Effector memory CD8-positive, alpha-beta T cell (primary cell): ENCODE measurements around the gene CCRL2.

Experiments
- ATAC-seq: fragments of 150-1000 bp; cut with Tn5 transposase; replicated peaks from 2 replicates; pipeline ENCODE4 v1.10.0; 2021; ENCODE audit warnings: mild to moderate bottlenecking, moderate library complexity
- DNase-seq, 3 experiments: peaks; one replicate each; pipeline ENCODE4 v3.0.0; 2021
- H3K27ac Mint-ChIP-seq, 2 donors: one replicate each; pipeline ENCODE4 v1.8.0; 2022; ENCODE audit warnings: mild to moderate bottlenecking in 2 of 2, mixed read lengths in 2 of 2, moderate library complexity in 2 of 2
- H3K27me3 Mint-ChIP-seq, 2 donors: one replicate each; pipeline ENCODE4 v1.8.0; 2022; ENCODE audit warnings: mixed read lengths in 2 of 2
- H3K36me3 Mint-ChIP-seq: one replicate; pipeline ENCODE4 v1.8.0; 2022; ENCODE audit warnings: mild to moderate bottlenecking, moderate library complexity, mixed read lengths; ENCODE audit not compliant: insufficient read depth
- H3K4me1 Mint-ChIP-seq, 2 donors: one replicate each; pipeline ENCODE4 v1.8.0; 2022; ENCODE audit warnings: low read depth in 2 of 2, mixed read lengths in 2 of 2
- H3K4me3 Mint-ChIP-seq, 2 donors: one replicate each; pipeline ENCODE4 v1.8.0; 2022; ENCODE audit warnings: mild to moderate bottlenecking in 2 of 2, mixed read lengths in 2 of 2, moderate library complexity in 2 of 2
- H3K9me3 Mint-ChIP-seq, 2 donors: one replicate each; pipeline ENCODE4 v1.8.0; 2022; ENCODE audit warnings: mixed read lengths in 2 of 2
- total RNA-seq, 9 experiments: gene quantifications; one replicate each; lab custom pipeline; 2026; lab: John Stamatoyannopoulos, UW

Gene CCRL2
- 0.30 to 8.1 (median 2.1) reads per million in 9 experiments for total RNA-seq

- Mint-ChIP-seq H3K4me1 (peaks cover 12 to 26% of the 10 kb centered on the region in 2 donors), H3K9me3 (no peaks in the 10 kb centered on the region), H3K36me3 (peaks cover 7% of the 10 kb centered on the region), H3K27me3 (no peaks in the 10 kb centered on the region), H3K27ac (peak within 1 kb of the TSS; percentile 96 to 97), H3K4me3 (peak within 1 kb of the TSS; percentile 88 to 90)
- ATAC-seq (peak; percentile 90), DNase-seq (peak; percentile 39 to 56 (median 47))
Observed at GRCh38 chr3:46406788-46407611, at the start of gene CCRL2, which contains the start of gene CCR5AS. Gene CCRL2, plus strand, starts transcription at chr3:46407259. Its CDS starts 821 bp downstream, at chr3:46408080. Gene CCR5AS, minus strand, starts transcription at chr3:46407066.

- ATAC-seq (no peak), DNase-seq (no peak)
- H3K36me3 Mint-ChIP-seq = peaks cover 44% of the 10 kb centered on the region
- peak overlapping the region; percentile 42 to 72 for H3K4me3 Mint-ChIP-seq
- H3K4me1 Mint-ChIP-seq = peaks cover 58 to 70% of the 10 kb centered on the region in 2 donors
- no peaks in the 10 kb centered on the region for H3K9me3 Mint-ChIP-seq
- peak overlapping the region; percentile 21 to 39 for H3K27ac Mint-ChIP-seq
- no peaks in the 10 kb centered on the region for H3K27me3 Mint-ChIP-seq
Observed at GRCh38 chr3:46358466-46358865, 48.6 kb upstream of the CCRL2 start.

- peak overlapping the region; percentile 87 to 93 for H3K27ac Mint-ChIP-seq
- H3K4me1 Mint-ChIP-seq = peaks cover 49 to 69% of the 10 kb centered on the region in 2 donors
- DNase-seq (no peak), ATAC-seq (peak; percentile 76)
- no peaks in the 10 kb centered on the region for H3K9me3 Mint-ChIP-seq
- H3K36me3 Mint-ChIP-seq = peaks cover 44% of the 10 kb centered on the region
- H3K4me3 Mint-ChIP-seq = peak overlapping the region; percentile 56 to 58
- H3K27me3 Mint-ChIP-seq = no peaks in the 10 kb centered on the region
Observed at GRCh38 chr3:46359733-46360493, 47.1 kb upstream of the CCRL2 start.

- DNase-seq (no peak), ATAC-seq (peak; percentile 62)
- H3K4me1 Mint-ChIP-seq = peaks cover 50 to 72% of the 10 kb centered on the region in 2 donors
- H3K36me3 Mint-ChIP-seq = peaks cover 44% of the 10 kb centered on the region
- H3K27ac Mint-ChIP-seq = peak overlapping the region; percentile 87 to 93
- no peaks in the 10 kb centered on the region for H3K9me3 Mint-ChIP-seq
- H3K4me3 Mint-ChIP-seq = peak overlapping the region; percentile 56 to 58
- no peaks in the 10 kb centered on the region for H3K27me3 Mint-ChIP-seq
Observed at GRCh38 chr3:46360907-46361306, 46.2 kb upstream of the CCRL2 start.

GRCh38 chr3:46361408-46362283 lies 45.4 kb upstream of the CCRL2 start:
- H3K4me1 Mint-ChIP-seq = peaks cover 57 to 73% of the 10 kb centered on the region in 2 donors
- peaks cover 44% of the 10 kb centered on the region for H3K36me3 Mint-ChIP-seq
- no peak for DNase-seq
- no peaks in the 10 kb centered on the region for H3K27me3 Mint-ChIP-seq
- H3K27ac Mint-ChIP-seq = peak overlapping the region; percentile 87 to 93
- peak; percentile 36 for ATAC-seq
- no peaks in the 10 kb centered on the region for H3K9me3 Mint-ChIP-seq
- peak overlapping the region; percentile 56 to 58 for H3K4me3 Mint-ChIP-seq

GRCh38 chr3:46365041-46365440 lies 42.0 kb upstream of the CCRL2 start:
- Mint-ChIP-seq H3K4me1 (peaks cover 57 to 72% of the 10 kb centered on the region in 2 donors), H3K27ac (peak overlapping the region in 1 of 2 donors; percentile 38), H3K27me3 (no peaks in the 10 kb centered on the region)

GRCh38 chr3:46365737-46366524 lies 41.1 kb upstream of the CCRL2 start:
- no peaks in the 10 kb centered on the region for H3K27me3 Mint-ChIP-seq
- H3K4me1 Mint-ChIP-seq = peaks cover 51 to 72% of the 10 kb centered on the region in 2 donors
- peak overlapping the region; percentile 14 to 17 for H3K4me3 Mint-ChIP-seq

More at GRCh38 chr3:46365041-46365440, 42.0 kb upstream of the CCRL2 start:
- no peaks in the 10 kb centered on the region for H3K9me3 Mint-ChIP-seq
- no peak for DNase-seq
- H3K36me3 Mint-ChIP-seq = peaks cover 19% of the 10 kb centered on the region
- no peak for ATAC-seq
- H3K4me3 Mint-ChIP-seq = no peak overlapping the region

GRCh38 chr3:46367811-46368210 lies 39.2 kb upstream of the CCRL2 start:
- Mint-ChIP-seq H3K9me3 (no peaks in the 10 kb centered on the region), H3K27me3 (no peaks in the 10 kb centered on the region), H3K27ac (peak overlapping the region; percentile 89 to 92), H3K36me3 (peaks cover 10% of the 10 kb centered on the region), H3K4me3 (peak overlapping the region; percentile 82 to 83), H3K4me1 (peaks cover 42 to 70% of the 10 kb centered on the region in 2 donors)
- ATAC-seq (no peak), DNase-seq (no peak)

More at GRCh38 chr3:46365737-46366524, 41.1 kb upstream of the CCRL2 start:
- peak overlapping the region; percentile 61 to 84 for H3K27ac Mint-ChIP-seq
- ATAC-seq (no peak), DNase-seq (no peak)
- H3K36me3 Mint-ChIP-seq = peaks cover 15% of the 10 kb centered on the region
- H3K9me3 Mint-ChIP-seq = no peaks in the 10 kb centered on the region

GRCh38 chr3:46368569-46368968 lies 38.5 kb upstream of the CCRL2 start:
- H3K9me3 Mint-ChIP-seq = no peaks in the 10 kb centered on the region
- H3K27me3 Mint-ChIP-seq = no peaks in the 10 kb centered on the region
- peak overlapping the region; percentile 89 to 92 for H3K27ac Mint-ChIP-seq
- peaks cover 50 to 76% of the 10 kb centered on the region in 2 donors for H3K4me1 Mint-ChIP-seq
- ATAC-seq = peak; percentile 80
- H3K4me3 Mint-ChIP-seq = peak overlapping the region; percentile 82 to 83
- H3K36me3 Mint-ChIP-seq = peaks cover 17% of the 10 kb centered on the region
- DNase-seq = peak; percentile 68 to 71 (median 69)

GRCh38 chr3:46369151-46369550 lies 37.9 kb upstream of the CCRL2 start:
- Mint-ChIP-seq H3K27ac (peak overlapping the region; percentile 89 to 92), H3K36me3 (peaks cover 23% of the 10 kb centered on the region), H3K4me3 (peak overlapping the region; percentile 82 to 83), H3K4me1 (peaks cover 53 to 78% of the 10 kb centered on the region in 2 donors), H3K27me3 (no peaks in the 10 kb centered on the region), H3K9me3 (no peaks in the 10 kb centered on the region)
- no peak for ATAC-seq
- no peak for DNase-seq

- DNase-seq (no peak), ATAC-seq (peak; percentile 18)
- H3K9me3 Mint-ChIP-seq = no peaks in the 10 kb centered on the region
- peaks cover 59 to 81% of the 10 kb centered on the region in 2 donors for H3K4me1 Mint-ChIP-seq
- peak overlapping the region; percentile 82 to 83 for H3K4me3 Mint-ChIP-seq
- H3K27me3 Mint-ChIP-seq = no peaks in the 10 kb centered on the region
- peak overlapping the region; percentile 89 to 92 for H3K27ac Mint-ChIP-seq
- H3K36me3 Mint-ChIP-seq = peaks cover 29% of the 10 kb centered on the region
Observed at GRCh38 chr3:46369675-46370132, 37.4 kb upstream of the CCRL2 start.
